OCI-LY1 (cell line): ENCODE data around the gene ASCL1.

Experiments used
- EZH2 ChIP-seq: fragments of 200-600 bp; sonication (generic), shearing (Covaris generic); IDR thresholded peaks from 2 replicates; pipeline ENCODE4 v1.8.0; 2017; ENCODE audit warnings: borderline replicate concordance, mixed run types, mild to moderate bottlenecking, antibody characterized with exemption, low read length, moderate library complexity, mixed read lengths
- TF ChIP-seq, protein P1 (sequence below): fragments of 200-600 bp; sonication (generic), shearing (Covaris generic); IDR thresholded peaks from 2 replicates; pipeline ENCODE4 v1.5.1; 2017; ENCODE audit warnings: mild to moderate bottlenecking, antibody characterized with exemption, low read length, moderate library complexity, mixed read lengths

DNA sequence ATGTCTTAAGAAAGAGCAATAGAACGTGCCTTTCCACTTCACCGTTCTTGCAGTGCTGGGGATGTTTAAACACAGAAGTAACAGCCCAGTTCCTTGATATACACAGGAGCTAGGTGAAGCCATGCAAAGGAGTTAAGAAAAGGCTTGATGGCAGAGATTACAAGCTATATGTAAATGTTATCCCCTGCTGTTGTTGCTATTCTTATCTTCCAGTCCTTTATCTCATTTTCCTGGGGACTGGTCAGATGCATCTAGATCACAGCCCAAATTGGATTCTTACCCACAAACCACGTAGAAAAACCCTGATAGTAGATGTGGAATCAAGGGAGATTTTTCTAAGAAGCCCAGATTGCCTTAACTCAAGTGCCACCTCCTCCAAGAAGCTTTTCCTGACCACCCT, 5.5 kb downstream of the ASCL1 start:
- TF ChIP-seq, protein P1, sequence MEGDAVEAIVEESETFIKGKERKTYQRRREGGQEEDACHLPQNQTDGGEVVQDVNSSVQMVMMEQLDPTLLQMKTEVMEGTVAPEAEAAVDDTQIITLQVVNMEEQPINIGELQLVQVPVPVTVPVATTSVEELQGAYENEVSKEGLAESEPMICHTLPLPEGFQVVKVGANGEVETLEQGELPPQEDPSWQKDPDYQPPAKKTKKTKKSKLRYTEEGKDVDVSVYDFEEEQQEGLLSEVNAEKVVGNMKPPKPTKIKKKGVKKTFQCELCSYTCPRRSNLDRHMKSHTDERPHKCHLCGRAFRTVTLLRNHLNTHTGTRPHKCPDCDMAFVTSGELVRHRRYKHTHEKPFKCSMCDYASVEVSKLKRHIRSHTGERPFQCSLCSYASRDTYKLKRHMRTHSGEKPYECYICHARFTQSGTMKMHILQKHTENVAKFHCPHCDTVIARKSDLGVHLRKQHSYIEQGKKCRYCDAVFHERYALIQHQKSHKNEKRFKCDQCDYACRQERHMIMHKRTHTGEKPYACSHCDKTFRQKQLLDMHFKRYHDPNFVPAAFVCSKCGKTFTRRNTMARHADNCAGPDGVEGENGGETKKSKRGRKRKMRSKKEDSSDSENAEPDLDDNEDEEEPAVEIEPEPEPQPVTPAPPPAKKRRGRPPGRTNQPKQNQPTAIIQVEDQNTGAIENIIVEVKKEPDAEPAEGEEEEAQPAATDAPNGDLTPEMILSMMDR = no peak
- TF ChIP-seq EZH2 = no peak
